Measurements from ENCODE around the gene MACROD2.

DNA sequence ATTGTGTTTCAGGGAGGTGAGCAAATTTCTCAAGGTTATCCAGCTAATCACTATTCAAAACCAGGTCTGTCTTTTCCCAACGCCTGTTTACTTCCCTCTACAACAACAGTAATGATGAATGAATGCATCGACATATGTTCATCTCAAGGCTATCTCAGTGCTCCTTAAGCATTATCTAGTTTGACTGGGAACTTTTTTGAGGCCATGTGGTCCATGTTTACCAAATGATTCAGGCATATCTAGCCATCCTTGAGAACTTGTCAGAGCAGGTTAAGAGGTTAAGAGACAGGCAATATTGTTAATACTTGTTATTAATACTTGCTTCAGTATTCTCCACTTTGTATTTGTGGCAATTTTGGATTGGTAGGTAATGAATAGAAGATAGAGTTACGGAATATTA is 1380.5 kb downstream of the MACROD2 start:
- no peak for TF ChIP-seq EZH2 (IDR thresholded peaks at IDR 0.05; ENCODE audit: borderline replicate concordance, insufficient read depth, low read depth, low read length, poor library complexity, severe bottlenecking)
- TF ChIP-seq, protein P1, sequence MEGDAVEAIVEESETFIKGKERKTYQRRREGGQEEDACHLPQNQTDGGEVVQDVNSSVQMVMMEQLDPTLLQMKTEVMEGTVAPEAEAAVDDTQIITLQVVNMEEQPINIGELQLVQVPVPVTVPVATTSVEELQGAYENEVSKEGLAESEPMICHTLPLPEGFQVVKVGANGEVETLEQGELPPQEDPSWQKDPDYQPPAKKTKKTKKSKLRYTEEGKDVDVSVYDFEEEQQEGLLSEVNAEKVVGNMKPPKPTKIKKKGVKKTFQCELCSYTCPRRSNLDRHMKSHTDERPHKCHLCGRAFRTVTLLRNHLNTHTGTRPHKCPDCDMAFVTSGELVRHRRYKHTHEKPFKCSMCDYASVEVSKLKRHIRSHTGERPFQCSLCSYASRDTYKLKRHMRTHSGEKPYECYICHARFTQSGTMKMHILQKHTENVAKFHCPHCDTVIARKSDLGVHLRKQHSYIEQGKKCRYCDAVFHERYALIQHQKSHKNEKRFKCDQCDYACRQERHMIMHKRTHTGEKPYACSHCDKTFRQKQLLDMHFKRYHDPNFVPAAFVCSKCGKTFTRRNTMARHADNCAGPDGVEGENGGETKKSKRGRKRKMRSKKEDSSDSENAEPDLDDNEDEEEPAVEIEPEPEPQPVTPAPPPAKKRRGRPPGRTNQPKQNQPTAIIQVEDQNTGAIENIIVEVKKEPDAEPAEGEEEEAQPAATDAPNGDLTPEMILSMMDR (IDR thresholded peaks at IDR 0.05): no peak
